ENCODE measurements around the gene SAFB. TPM values are rescaled to one million over a fixed set of nuclear protein-coding genes. Genes with fewer than 3 reads are reported as not detected.
A peak's percentile ranks its signal among the peaks of the same experiment; 100 is the strongest.

The SAFB gene
- total RNA-seq, 6 experiments from 2014 or later = 31.2 to 45.7 (median 32.8) TPM

DNA sequence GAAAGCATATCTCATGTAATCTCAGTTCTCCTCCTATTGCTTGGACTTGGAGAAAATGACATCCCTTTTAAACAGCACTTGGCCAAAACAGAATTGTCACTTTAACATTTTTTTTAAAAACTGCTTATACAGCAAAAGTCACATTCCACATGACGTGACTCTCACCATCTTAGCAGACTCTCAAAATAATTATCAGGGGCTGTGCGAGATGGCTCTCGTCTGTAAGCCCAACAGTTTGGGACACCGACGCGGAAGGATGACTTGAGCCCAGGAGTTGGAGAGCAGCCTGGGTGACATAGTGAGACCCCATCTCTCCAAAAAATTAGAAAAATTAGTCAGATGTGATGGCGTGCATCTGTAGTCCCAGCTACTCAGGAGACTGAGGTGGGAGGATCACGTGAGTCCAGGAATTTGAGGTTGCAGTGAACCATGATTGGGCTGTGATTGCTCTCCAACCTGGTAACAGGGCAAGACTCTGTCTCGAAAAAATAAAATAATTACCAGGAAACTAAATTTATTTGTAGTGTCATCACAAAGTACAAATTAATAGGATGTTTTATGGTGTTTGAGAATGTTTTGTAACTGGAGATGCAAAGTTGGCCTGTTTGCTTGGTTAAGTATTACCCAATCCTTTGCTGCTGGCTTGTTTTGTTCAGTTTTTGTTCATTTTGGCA is 8.8 kb downstream of the SAFB start:
- Histone ChIP-seq H3K4me3 (no peak overlapping the region), H3K9me3 (no peaks in the 10 kb centered on the region), H3K4me1 (peaks cover 0 to 69% (median 16%) of the 10 kb centered on the region in 4 donors), H3K36me3 (peaks cover 0 to 26% (median 10%) of the 10 kb centered on the region in 4 donors), H3K27ac (peak overlapping the region in 2 of 3 donors; percentile 20 to 43), H3K27me3 (no peaks in the 10 kb centered on the region)
- DNase-seq (no peak), ATAC-seq (peak; percentile 41 to 61 (median 52))
- TF ChIP-seq, protein P1, sequence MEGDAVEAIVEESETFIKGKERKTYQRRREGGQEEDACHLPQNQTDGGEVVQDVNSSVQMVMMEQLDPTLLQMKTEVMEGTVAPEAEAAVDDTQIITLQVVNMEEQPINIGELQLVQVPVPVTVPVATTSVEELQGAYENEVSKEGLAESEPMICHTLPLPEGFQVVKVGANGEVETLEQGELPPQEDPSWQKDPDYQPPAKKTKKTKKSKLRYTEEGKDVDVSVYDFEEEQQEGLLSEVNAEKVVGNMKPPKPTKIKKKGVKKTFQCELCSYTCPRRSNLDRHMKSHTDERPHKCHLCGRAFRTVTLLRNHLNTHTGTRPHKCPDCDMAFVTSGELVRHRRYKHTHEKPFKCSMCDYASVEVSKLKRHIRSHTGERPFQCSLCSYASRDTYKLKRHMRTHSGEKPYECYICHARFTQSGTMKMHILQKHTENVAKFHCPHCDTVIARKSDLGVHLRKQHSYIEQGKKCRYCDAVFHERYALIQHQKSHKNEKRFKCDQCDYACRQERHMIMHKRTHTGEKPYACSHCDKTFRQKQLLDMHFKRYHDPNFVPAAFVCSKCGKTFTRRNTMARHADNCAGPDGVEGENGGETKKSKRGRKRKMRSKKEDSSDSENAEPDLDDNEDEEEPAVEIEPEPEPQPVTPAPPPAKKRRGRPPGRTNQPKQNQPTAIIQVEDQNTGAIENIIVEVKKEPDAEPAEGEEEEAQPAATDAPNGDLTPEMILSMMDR (IDR thresholded peaks at IDR 0.05) = no peak
- no peak for TF ChIP-seq POLR2A (IDR thresholded peaks at IDR 0.05)
- intact Hi-C loops (cut with DNase I) = no loop called here
- WGBS (ENCODE audit: insufficient coverage, low coverage, low lambda C conversion rate, missing lambda C conversion rate) = 44% methylated on average over 7 of the region's 9 CpGs

DNA sequence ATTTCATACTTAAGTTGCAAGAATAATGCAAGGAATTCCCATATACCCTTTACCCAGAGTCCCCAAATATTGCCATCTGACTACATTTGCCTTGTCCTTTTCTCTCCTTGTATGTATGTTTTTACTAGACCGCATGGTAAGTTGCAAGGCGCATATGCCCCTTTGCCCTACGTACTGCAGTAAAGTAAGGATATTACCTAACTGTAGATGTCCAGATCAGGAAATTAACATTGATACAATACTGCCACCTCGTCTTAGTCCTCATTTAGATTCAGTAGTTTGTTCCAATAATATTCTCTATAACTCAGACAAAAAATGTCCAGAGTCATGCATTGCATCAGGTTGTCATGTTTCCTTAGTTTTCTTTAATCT is 9.3 kb downstream of the SAFB start:
- peak overlapping the region in 2 of 3 donors; percentile 20 to 43 for H3K27ac ChIP-seq
- 9% methylated on average over 4 of the region's 4 CpGs for WGBS (ENCODE audit: insufficient coverage, low coverage, low lambda C conversion rate, missing lambda C conversion rate)
- ATAC-seq = peak; percentile 49 to 67 (median 58)
- TF ChIP-seq, protein P1 (IDR thresholded peaks at IDR 0.05) = no peak
- no peak for TF ChIP-seq POLR2A (IDR thresholded peaks at IDR 0.05)
- peaks cover 0 to 21% (median 8%) of the 10 kb centered on the region in 4 donors for H3K36me3 ChIP-seq
- no peaks in the 10 kb centered on the region for H3K9me3 ChIP-seq
- no peak overlapping the region for H3K4me3 ChIP-seq
- H3K4me1 ChIP-seq = peaks cover 0 to 68% (median 16%) of the 10 kb centered on the region in 4 donors
- intact Hi-C loops (cut with DNase I) = no loop called here
- no peaks in the 10 kb centered on the region for H3K27me3 ChIP-seq
- no peak for DNase-seq

DNA sequence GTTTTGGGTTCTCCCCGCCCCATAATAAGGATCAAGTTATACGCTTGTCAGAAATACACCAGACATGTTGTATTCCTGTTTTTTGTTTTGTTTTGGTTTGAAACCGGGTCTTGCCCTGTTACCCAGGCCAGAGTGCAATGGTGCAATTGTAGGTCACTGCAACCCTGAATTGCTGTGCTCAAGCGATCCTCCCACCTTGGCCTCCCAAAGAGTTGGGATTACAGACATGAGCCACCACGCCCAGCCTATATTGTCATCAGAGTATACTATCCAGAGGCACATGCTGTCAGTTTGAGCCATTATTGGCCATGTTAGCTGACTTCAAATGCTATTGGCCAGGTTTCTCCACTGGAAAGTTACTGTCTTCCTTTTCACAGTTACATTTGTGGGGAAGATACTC is 9.8 kb downstream of the SAFB start:
- Histone ChIP-seq H3K27ac (peak overlapping the region in 1 of 3 donors; percentile 43), H3K27me3 (no peaks in the 10 kb centered on the region), H3K4me3 (no peak overlapping the region), H3K9me3 (no peaks in the 10 kb centered on the region), H3K4me1 (peaks cover 0 to 68% (median 18%) of the 10 kb centered on the region in 4 donors), H3K36me3 (peaks cover 0 to 16% (median 6%) of the 10 kb centered on the region in 4 donors)
- intact Hi-C loops (cut with DNase I) = no loop called here
- peak; percentile 33 to 67 (median 60) for ATAC-seq
- DNase-seq = no peak
- 48% methylated on average over 5 of the region's 5 CpGs for WGBS (ENCODE audit: insufficient coverage, low coverage, low lambda C conversion rate, missing lambda C conversion rate)
- TF ChIP-seq POLR2A (IDR thresholded peaks at IDR 0.05) = no peak

DNA sequence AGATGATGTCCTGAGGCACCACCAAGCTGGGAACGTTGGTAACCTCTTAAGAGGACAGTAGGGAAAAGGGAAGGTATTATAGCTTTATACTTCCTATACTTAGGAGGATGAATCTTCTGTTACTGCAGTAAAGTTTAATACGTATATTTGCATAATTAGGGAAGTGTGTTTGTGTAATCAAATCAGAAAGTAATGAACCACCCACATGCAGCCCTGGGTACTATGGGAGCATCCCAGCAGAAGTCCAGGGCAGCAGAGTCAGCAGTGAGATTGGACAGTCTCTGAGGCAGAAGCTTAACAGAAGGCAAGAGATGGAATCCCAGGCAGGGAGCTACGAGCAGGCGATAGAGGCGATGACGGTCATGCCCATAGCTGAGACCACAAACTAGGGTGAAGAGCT is 12.5 kb downstream of the SAFB start:
- Histone ChIP-seq H3K9me3 (no peaks in the 10 kb centered on the region), H3K36me3 (peaks cover 0 to 6% (median 0%) of the 10 kb centered on the region in 4 donors), H3K4me3 (no peak overlapping the region), H3K27me3 (no peaks in the 10 kb centered on the region), H3K27ac (no peak overlapping the region), H3K4me1 (peaks cover 0 to 60% (median 15%) of the 10 kb centered on the region in 4 donors)
- no peak for DNase-seq
- WGBS (ENCODE audit: insufficient coverage, low coverage, low lambda C conversion rate, missing lambda C conversion rate) = 81% methylated on average over 6 of the region's 6 CpGs
- ATAC-seq = no peak
- TF ChIP-seq POLR2A (IDR thresholded peaks at IDR 0.05) = no peak
- intact Hi-C loops (cut with DNase I) = no loop called here

DNA sequence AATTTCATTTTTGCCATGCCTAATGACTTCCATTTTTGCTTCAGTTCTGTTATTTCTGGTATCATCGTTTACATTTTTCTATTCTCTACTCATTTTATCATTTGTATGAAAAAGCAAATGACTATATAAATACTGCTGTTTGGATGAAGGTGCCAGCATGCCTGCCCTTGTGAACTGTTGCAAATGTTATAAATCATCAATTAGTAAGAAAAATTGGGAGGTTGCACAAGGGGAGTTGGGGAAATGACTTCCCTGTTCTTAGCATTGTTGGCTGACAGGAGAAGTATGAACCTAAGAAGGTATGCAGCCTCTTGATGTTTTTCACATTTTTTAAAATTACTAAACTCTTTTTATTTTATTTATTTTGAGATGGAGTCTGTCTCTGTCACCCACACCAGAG is 15.1 kb downstream of the SAFB start:
- Histone ChIP-seq H3K27ac (no peak overlapping the region), H3K27me3 (no peaks in the 10 kb centered on the region), H3K36me3 (peaks cover 0 to 3% (median under 1%) of the 10 kb centered on the region in 4 donors), H3K4me1 (peaks cover 0 to 60% (median 15%) of the 10 kb centered on the region in 4 donors), H3K4me3 (no peak overlapping the region), H3K9me3 (no peaks in the 10 kb centered on the region)
- DNase-seq (no peak), ATAC-seq (peak in 1 of 4 donors; percentile 34)
- WGBS (ENCODE audit: insufficient coverage, low coverage, low lambda C conversion rate, missing lambda C conversion rate) = 50% methylated on average over 1 of the region's 1 CpG
- TF ChIP-seq, protein P1 (IDR thresholded peaks at IDR 0.05) = no peak
- no peak for TF ChIP-seq POLR2A (IDR thresholded peaks at IDR 0.05)
- intact Hi-C loops (cut with DNase I) = no loop called here
